HL-60 (cell line): ENCODE data around the gene LMF1.

Source experiments
- DNase-seq, 2 experiments: peaks; one replicate each; pipeline ENCODE4 v3.0.0-alpha.2; 2010 to 2020; ENCODE audit warnings: low read depth in 1 of 2, low spot score in 1 of 2
- H3K27ac ChIP-seq: fragments of 250-450 bp; sonication (Bioruptor Pico); replicated peaks from 2 replicates; pipeline ENCODE4 v1.5.1; 2020; ENCODE audit warnings: mild to moderate bottlenecking, moderate library complexity
- H3K27me3 ChIP-seq: fragments of 250-450 bp; sonication (Bioruptor Pico); 2 replicates; pipeline ENCODE4 v1.5.1; 2021; ENCODE audit warnings: mild to moderate bottlenecking, moderate library complexity; ENCODE audit not compliant: insufficient read depth, poor library complexity, severe bottlenecking
- H3K4me3 ChIP-seq: replicated peaks from 2 replicates; pipeline ENCODE4 v1.5.1; 2011; ENCODE audit warnings: mild to moderate bottlenecking, control low read depth, low read length; ENCODE audit not compliant: insufficient read depth
- CTCF ChIP-seq: IDR thresholded peaks from one replicate; pipeline ENCODE4 v1.5.1; 2011; ENCODE audit warnings: low read length, control low read depth, inconsistent platforms; ENCODE audit not compliant: insufficient read depth
- GABPA ChIP-seq: IDR thresholded peaks from 2 replicates; pipeline ENCODE4 v1.6.1; 2012; ENCODE audit warnings: low read depth
- POLR2AphosphoS5 ChIP-seq: IDR thresholded peaks from 2 replicates; pipeline ENCODE4 v1.6.1; 2012; ENCODE audit warnings: low read depth
- REST ChIP-seq: IDR thresholded peaks from 2 replicates; pipeline ENCODE4 v1.6.1; 2012; ENCODE audit warnings: low read depth; ENCODE audit not compliant: insufficient replicate concordance
- SPI1 ChIP-seq: IDR thresholded peaks from 2 replicates; pipeline ENCODE4 v1.6.1; 2012; ENCODE audit warnings: low read depth, mild to moderate bottlenecking, borderline replicate concordance

LMF1 gene

GRCh38 chr16:965036-965395, 5.8 kb downstream of the LMF1 start:
- no peak for DNase-seq
- TF ChIP-seq GABPA = no peak
- no peak for TF ChIP-seq CTCF
- no peak for TF ChIP-seq SPI1
- Histone ChIP-seq H3K27ac (no peak overlapping the region), H3K27me3 (no peaks in the 10 kb centered on the region), H3K4me3 (no peak overlapping the region)

GRCh38 chr16:964356-965035, 6.3 kb downstream of the LMF1 start:
- H3K27ac ChIP-seq = no peak overlapping the region
- TF ChIP-seq REST (no peak), GABPA (no peak), CTCF (no peak), POLR2AphosphoS5 (no peak), SPI1 (no peak)
- no peaks in the 10 kb centered on the region for H3K27me3 ChIP-seq
- no peak overlapping the region for H3K4me3 ChIP-seq
- no peak for DNase-seq

- Histone ChIP-seq H3K27ac (no peak overlapping the region), H3K4me3 (no peak overlapping the region), H3K27me3 (no peaks in the 10 kb centered on the region)
- DNase-seq = no peak
- no peak for TF ChIP-seq REST
- no peak for TF ChIP-seq CTCF
- TF ChIP-seq SPI1 = no peak
- no peak for TF ChIP-seq POLR2AphosphoS5
- no peak for TF ChIP-seq GABPA
Observed at GRCh38 chr16:963913-964312, 6.9 kb downstream of the LMF1 start.
